Hepatocyte (in vitro differentiated cells): ENCODE data around the gene JMJD1C. TPM values are rescaled to one million over a fixed set of nuclear protein-coding genes. Genes with fewer than 3 reads are reported as not detected.
A peak's percentile ranks its signal among the peaks of the same experiment; 100 is the strongest.

Source experiments
- DNase-seq: peaks from one replicate; pipeline ENCODE4 v3.0.0-alpha.2; 2016; ENCODE audit warnings: low spot score
- H2AFZ ChIP-seq: fragments of 200-600 bp; sonication (generic); 2 replicates; pipeline ENCODE4 v1.6.0; 2016; ENCODE audit warnings: antibody characterized with exemption, mild to moderate bottlenecking
- H3K27ac ChIP-seq: fragments of 200-600 bp; sonication (generic); 2 replicates; pipeline ENCODE4 v1.5.1; 2016; ENCODE audit warnings: mild to moderate bottlenecking
- H3K27me3 ChIP-seq: fragments of 200-600 bp; sonication (generic); 2 replicates; pipeline ENCODE4 v1.6.1; 2016
- H3K36me3 ChIP-seq: fragments of 200-600 bp; sonication (generic); replicated peaks from 2 replicates; pipeline ENCODE4 v1.5.1; 2016; ENCODE audit warnings: low read depth; ENCODE audit not compliant: insufficient read depth
- H3K4me1 ChIP-seq: fragments of 200-600 bp; sonication (generic); 2 replicates; pipeline ENCODE4 v1.5.1; 2016; ENCODE audit warnings: mild to moderate bottlenecking, moderate library complexity; ENCODE audit not compliant: insufficient read depth
- H3K4me2 ChIP-seq: fragments of 200-600 bp; sonication (generic); 2 replicates; pipeline ENCODE4 v1.6.0; 2016
- H3K4me3 ChIP-seq: fragments of 200-600 bp; sonication (generic); 2 replicates; pipeline ENCODE4 v1.5.1; 2016; ENCODE audit warnings: mild to moderate bottlenecking
- H3K79me2 ChIP-seq: fragments of 200-600 bp; sonication (generic); 2 replicates; pipeline ENCODE4 v1.6.0; 2017; ENCODE audit warnings: mild to moderate bottlenecking
- H3K9me2 ChIP-seq: fragments of 200-600 bp; sonication (generic); replicated peaks from 2 replicates; pipeline ENCODE4 v1.6.0; 2017; ENCODE audit warnings: mild to moderate bottlenecking; ENCODE audit not compliant: insufficient read depth
- H3K9me3 ChIP-seq: fragments of 200-600 bp; sonication (generic); 2 replicates; pipeline ENCODE4 v1.5.1; 2016; ENCODE audit warnings: low read depth, mild to moderate bottlenecking
- H4K20me1 ChIP-seq: fragments of 200-600 bp; sonication (generic); 2 replicates; pipeline ENCODE4 v1.6.0; 2016; ENCODE audit warnings: mild to moderate bottlenecking; ENCODE audit not compliant: insufficient read depth, poor library complexity, severe bottlenecking
- CTCF ChIP-seq: fragments of 200-600 bp; sonication (generic); IDR thresholded peaks from 2 replicates; pipeline ENCODE4 v1.5.1; 2016; ENCODE audit warnings: antibody characterized with exemption, mild to moderate bottlenecking; ENCODE audit not compliant: poor library complexity
- EZH2 ChIP-seq: fragments of 200-600 bp; sonication (generic); IDR thresholded peaks from 2 replicates; pipeline ENCODE4 v1.6.1; 2016; ENCODE audit warnings: antibody characterized with exemption, mild to moderate bottlenecking, borderline replicate concordance
- EZH2phosphoT487 ChIP-seq: fragments of 200-600 bp; sonication (generic); IDR thresholded peaks from one replicate; pipeline ENCODE4 v1.6.1; 2018; ENCODE audit warnings: antibody characterized with exemption, mild to moderate bottlenecking, low read depth, moderate library complexity; ENCODE audit not compliant: unreplicated experiment, severe bottlenecking
- WGBS: methylation state at CpG from one replicate; pipeline ENCODE4 v1.1.6; 2016; ENCODE audit warnings: low lambda C conversion rate; ENCODE audit errors: missing lambda C conversion rate; 5-methylcytosine and 5-hydroxymethylcytosine counted together
- polyA plus RNA-seq: library from polyadenylated mRNA; unstranded; fragments of >200 nt; fragmentation: Nextera tagmentation; extraction: Ambion mirVana; gene quantifications from 2 replicates; pipeline ENCODE4 v1.2.1, GENCODE V29; 2016
- total RNA-seq: library from RNA; depleted of rRNA; stranded (reverse); fragments of >200 nt; gene quantifications from 2 replicates; pipeline ENCODE4 v1.2.3, GENCODE V29; 2014

Gene JMJD1C
- total and polyA plus RNA-seq, 2 experiments from 2014 or later = 43.2 to 177 TPM

DNA sequence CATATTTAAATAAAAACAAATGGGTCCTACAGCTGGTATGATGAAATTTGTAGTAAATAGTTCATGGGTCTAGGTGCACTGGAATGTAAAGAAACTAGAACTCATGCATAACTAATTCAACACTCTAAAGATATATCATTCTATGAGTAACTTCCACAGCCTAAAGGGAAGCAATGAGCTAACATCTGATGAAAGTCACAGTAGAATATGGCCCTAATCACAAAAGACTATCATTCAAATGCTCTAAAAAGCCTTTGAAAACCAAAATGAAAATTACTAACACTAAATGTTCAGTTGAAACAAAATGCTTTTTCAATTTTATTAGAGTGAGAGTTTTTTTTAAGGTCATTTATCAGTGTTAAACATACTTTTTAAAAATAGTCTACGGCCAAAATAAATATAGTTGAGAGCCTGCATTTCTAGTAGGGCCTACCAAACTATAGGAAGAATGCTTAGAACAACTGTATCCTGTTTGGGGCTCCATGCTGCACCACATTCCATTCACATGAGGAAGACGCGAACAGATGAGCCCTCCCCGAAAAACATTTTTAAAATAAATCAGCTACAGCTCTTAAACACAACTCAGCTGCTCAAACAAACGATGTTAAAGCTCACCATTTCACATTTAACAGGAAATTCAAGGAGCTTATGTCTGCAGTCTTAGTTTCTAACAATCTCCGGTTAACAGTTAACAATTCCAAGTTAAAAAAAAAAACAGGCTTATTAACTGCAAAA is 198.2 kb downstream of the JMJD1C start:
- DNase-seq = peak; percentile 56
- Histone ChIP-seq H3K9me2 (no peaks in the 10 kb centered on the region), H3K9me3 (no peaks in the 10 kb centered on the region), H3K79me2 (peaks cover 84% of the 10 kb centered on the region), H3K36me3 (no peaks in the 10 kb centered on the region), H4K20me1 (peaks cover 26% of the 10 kb centered on the region), H3K4me1 (peaks cover 13% of the 10 kb centered on the region), H3K4me3 (peak overlapping the region; percentile 64), H3K27me3 (no peaks in the 10 kb centered on the region), H3K4me2 (peak overlapping the region; percentile 73), H3K27ac (peak overlapping the region; percentile 95), H2AFZ (no peak overlapping the region)
- WGBS = 2% methylated on average over 6 of the region's 6 CpGs
- no peak for TF ChIP-seq EZH2
- no peak for TF ChIP-seq CTCF
- TF ChIP-seq EZH2phosphoT487 = no peak

DNA sequence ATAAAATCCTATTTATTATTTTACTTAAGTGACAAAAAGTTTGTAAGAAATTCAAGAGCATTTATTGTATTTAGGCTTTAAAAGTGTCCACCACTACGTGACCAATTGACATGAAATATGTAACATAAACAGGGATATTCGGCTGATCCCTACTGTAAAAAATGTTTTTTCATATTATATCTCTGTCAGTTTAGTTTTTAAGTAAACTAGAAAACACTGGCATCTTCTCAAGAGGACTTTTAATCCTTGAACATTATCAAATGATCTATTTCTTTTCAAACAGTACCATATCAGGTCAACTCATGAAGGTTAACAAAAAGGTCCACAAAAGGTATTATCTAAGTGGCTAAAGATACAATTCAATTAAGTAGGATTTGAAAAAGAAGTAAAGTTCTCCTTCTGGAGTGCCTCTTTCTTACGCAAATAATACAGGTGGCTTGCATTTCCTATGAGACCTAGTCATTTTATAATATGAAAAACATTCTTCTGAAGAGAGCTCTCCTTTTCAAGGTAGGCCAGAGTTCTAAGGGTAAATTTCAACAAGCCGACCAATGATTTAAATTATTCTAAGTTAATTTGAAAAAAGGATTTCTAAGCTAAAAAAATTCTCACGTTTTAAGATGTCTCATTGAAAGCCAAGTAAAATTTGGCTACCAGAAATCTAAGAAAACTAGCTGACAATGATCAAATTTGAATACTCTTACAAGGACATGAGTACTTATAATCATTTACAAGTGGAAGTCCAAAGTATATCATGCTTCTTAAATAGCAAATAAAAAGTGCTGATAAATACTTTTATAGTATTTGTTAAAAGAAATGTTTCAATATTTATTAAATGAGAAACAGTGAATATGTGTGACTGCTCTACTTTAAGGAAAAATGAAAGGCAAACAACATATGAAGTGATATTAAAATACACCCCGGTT is 199.1 kb downstream of the JMJD1C start:
- H4K20me1 ChIP-seq = peaks cover 36% of the 10 kb centered on the region
- TF ChIP-seq CTCF (no peak), EZH2 (no peak), EZH2phosphoT487 (no peak)
- WGBS = 7% methylated on average over 6 of the region's 6 CpGs

GRCh38 chr10:63265683-63266235 is 200.0 kb downstream of the JMJD1C start:
- Histone ChIP-seq H3K36me3 (no peaks in the 10 kb centered on the region), H2AFZ (no peak overlapping the region), H3K4me2 (peak overlapping the region; percentile 73), H3K27me3 (no peaks in the 10 kb centered on the region), H3K9me2 (no peaks in the 10 kb centered on the region), H3K9me3 (no peaks in the 10 kb centered on the region), H3K79me2 (peaks cover 86% of the 10 kb centered on the region), H3K4me3 (peak overlapping the region; percentile 64), H3K27ac (peak overlapping the region; percentile 95), H3K4me1 (peaks cover 13% of the 10 kb centered on the region), H4K20me1 (peaks cover 38% of the 10 kb centered on the region)
- TF ChIP-seq CTCF (no peak), EZH2phosphoT487 (no peak), EZH2 (no peak)
- WGBS = 20% methylated on average over 2 of the region's 2 CpGs
- DNase-seq = no peak

More for the DNA sequence above, 199.1 kb downstream of the JMJD1C start:
- H2AFZ ChIP-seq = no peak overlapping the region
- H3K27ac ChIP-seq = peak overlapping the region; percentile 95
- peaks cover 13% of the 10 kb centered on the region for H3K4me1 ChIP-seq
- no peaks in the 10 kb centered on the region for H3K9me3 ChIP-seq
- H3K9me2 ChIP-seq = no peaks in the 10 kb centered on the region
- peak overlapping the region; percentile 64 for H3K4me3 ChIP-seq
- no peaks in the 10 kb centered on the region for H3K36me3 ChIP-seq
- peak overlapping the region; percentile 73 for H3K4me2 ChIP-seq
- H3K79me2 ChIP-seq = peaks cover 86% of the 10 kb centered on the region
- no peak for DNase-seq
- no peaks in the 10 kb centered on the region for H3K27me3 ChIP-seq
